Heart left ventricle (tissue), 13 donors: Measurements from ENCODE around the gene RPS25.

Experiments used
- CTCF ChIP-seq, 12 donors: fragments of 200-600 bp; sonication (generic) in 4 of 12; IDR thresholded peaks; one replicate each; pipeline versions ENCODE4 v1.5.0 to v1.8.0; 2018 to 2022; ENCODE audit warnings: antibody characterized with exemption in 12 of 12, mild to moderate bottlenecking in 5 of 12
- POLR2A ChIP-seq, 2 donors: fragments of 450-650 bp; IDR thresholded peaks; one replicate each; pipeline ENCODE4 v1.6.1; 2017; ENCODE audit warnings: antibody characterized with exemption in 2 of 2, mild to moderate bottlenecking in 2 of 2, moderate library complexity in 2 of 2
- donor health status: ischemic (EF 13 %, LVEDD 7.1; RV severe dilation, severe dysfunction).
- donor health status: DM: no; HTN: yes; CAD: no.
- donor health status: DM: no; HTN: no; CAD: no.
- donor health status: ischemic (EF 25% LVEDD 6.9; RV normal size, moderate dysfunction).
- donor health status: ischemic (EF 25% LVEDD 5.7; RV mildly dilated, moderate dysfunction).
- donor health status: ischemic (EF 35%, LVEDD 5.7; RV mildly dilated, moderate dysfunction).
- donor health status: nonischemic (EF 11% LVEDD 7.7; RV severe dilation, severe dysfunction).
- donor health status: DM: yes; HTN: yes; CAD: no.
- donor health status: PGD.
- donor health status: ischemic (EF 29% LVEDD 5.4; RV normal size, mild dysfunction).
- donor health status: nonischemic (EF 23%, LVEDD 6.1; RV moderate dilation, normal function).

GRCh38 chr11:119023741-119024140 lies 5.6 kb upstream of the RPS25 start:
- TF ChIP-seq CTCF (IDR thresholded peaks at IDR 0.05) (no peak), POLR2A (IDR thresholded peaks at IDR 0.05) (no peak)
